NCI-H1048 (cell line): ENCODE data around the gene ZNF462.
"Not testable (repeated sequence)": the region's sequence is repeated elsewhere in the genome, so short reads cannot be mapped to it uniquely, and the experiment has no call there.

Source experiments
- DNase-seq: peaks from one replicate; lab custom pipeline; 2025; lab: John Stamatoyannopoulos, UW

The ZNF462 gene

DNA sequence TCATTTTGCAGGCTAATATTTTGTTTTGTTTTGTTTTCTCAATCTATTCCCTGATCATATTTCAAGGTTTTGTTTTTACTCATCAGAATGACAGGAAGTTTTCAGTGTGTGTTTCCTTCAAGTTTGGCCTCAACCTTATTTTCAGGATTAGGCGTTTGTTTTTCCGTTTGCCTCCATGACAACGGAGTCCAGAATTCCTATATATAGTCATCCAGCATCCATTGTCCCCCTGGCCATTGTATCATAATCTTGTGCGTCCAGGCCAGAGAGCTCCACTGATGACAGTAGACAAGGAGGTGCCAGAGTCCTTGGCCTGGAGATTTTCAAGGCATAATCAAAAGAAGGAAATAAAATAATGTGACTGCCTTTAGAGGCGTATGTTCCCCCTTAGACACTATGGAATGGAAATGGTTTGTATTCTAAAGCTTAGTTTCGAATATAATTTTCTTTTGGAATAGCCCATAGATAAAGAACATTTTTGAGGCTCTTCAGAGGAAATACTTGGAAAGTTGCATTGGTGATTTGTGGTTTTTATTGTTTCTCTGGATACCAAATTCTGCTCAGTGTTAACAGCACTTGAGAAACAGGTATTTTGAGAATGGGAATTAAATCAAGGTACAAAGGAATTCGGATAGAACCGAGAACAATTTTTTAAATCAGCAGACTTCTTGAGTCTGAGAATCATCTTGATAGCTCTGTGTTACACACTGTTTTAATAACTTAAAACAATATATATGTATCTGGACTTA, 99.8 kb downstream of the ZNF462 start:
- no peak for DNase-seq

DNA sequence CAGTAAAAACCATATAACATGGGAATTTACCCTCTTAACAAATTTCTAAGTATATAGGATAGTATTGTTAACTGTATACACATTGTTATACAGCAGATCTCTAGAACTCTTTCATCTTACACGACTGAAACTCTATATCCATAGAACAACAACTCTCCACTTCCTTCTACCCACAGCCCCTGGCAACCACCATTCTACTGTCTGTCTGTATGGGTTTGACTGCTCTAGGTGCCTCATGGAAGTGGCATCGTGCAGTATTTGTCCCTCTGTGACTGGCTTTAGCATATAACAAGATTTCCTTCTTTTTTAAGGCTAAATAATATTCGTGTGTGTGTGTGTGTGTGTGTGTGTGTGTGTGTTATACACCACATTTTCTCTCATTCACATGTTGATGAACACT, 100.7 kb downstream of the ZNF462 start:
- no peak for DNase-seq

DNA sequence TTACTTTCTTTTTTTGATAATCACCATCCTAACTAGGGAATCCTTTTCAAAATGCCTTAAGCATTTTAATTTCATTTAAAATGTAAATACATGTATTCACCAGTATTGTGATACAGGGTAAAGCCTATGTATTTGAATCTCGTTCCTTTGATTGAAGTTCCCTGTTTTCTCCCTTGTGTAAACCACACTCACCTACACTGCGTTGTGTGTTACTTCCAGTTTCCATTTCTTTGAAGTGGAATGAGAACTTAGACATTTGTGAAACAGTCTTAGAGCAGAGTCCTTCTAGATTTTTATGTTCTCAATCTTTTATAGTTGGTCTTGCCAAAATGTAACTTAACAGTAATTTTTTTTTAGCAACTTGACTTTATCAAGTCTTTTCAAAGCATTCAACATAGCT, 101.4 kb downstream of the ZNF462 start:
- no peak for DNase-seq

DNA sequence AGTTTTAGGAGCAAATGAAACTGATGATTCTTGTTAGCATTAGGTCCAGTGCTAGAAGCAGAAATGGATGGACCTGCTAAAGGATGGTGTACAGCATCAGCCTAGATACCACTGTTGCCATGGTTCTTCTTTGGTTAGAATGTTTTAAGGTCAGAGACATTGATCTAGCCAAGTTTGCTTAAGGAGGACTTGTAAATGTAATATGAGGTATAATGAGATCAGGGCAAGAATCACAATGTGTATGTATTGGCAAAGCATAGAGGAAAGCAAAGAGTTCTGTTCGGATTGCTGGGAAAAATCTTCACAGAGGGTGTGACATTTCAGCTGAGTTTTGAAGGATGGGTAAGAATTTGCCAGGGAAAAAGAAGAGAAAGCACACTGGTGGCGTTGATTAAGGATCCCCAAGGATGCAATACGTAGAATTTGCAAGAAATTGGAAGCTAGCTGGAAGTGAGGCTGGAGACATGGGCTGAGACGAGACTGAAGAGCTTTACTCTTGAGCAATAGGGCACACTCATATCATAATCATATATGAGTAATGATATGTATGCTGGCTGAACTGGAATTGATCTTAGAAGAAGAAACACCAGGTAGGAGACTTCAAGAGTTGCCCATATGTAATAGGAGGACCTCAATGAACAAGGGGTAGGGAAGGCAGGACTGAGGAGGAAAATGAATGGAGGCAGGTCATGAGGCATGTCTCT, 102.0 kb downstream of the ZNF462 start:
- DNase-seq, result no peak

DNA sequence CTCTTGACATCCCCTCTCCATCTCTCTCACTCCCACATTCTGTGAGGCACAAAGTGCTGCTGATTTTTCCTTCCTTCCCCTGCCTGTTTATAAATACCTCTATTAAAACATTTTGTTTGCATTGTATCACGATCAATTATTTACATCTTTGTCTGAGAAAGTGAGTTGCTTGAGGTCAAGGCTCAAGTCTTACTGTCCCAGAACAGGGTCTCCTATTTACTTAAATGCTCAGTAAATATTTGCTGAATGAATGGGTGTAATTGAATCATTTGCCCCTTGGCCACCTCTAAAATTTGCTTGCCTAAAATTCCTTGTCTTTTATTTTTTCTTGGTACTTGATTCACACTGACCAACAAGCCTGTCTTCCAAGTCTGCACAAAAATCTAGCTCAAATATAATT, 103.5 kb downstream of the ZNF462 start:
- no peak for DNase-seq

DNA sequence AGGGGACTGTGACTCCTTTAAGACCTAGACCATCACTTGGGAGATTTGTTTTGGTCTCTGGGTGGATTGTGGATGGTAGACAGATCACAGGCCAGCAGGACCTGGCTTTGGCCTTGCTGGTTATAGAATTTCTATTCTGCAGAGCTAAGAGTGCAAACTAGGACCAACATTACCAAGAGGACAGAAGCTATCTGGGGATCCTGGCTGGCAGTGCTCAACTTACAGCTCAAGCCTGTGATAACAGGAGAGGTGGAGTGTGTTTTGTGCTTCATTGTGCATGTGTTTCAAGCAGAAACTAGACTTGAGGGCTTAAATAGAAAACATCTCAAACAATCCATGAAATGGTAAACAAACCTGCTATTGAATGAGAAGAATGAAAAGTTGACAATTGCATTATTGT, 106.7 kb downstream of the ZNF462 start:
- no peak for DNase-seq

DNA sequence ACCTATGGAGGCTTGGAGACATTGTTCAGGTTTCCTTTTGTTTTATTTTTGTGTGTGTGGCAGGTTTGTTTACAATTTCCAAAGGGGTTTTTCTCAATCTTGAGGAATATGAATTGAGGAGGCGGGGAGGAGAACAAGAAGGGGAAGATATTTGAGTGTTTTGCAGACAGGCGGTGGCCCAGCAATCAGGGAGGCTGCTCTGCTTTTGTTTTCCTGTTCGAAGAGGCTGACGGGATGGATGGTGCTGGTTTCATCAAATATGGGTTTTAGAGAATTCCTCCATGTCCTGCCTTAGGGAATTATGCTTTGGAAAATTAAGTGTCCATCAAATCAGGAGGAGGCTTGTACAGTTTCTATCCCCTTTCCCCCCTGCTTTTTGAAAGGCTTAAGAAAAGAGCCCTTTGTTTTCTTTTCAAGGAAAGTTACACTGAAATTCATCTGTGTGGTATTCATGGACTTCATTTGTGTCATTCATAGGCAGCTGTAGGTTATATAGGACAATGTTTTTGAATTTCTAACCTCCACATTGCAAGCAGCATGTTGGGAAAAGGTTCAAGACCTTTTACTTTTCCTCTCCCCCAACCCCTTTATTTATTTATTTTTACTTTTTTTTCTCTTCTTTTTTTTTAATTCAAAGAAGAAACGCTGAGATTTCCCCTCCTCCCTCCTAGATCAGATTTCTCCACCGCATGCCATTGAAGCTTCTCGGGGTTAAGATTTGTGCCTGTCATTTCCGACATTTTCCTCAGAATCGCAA, 107.4 kb downstream of the ZNF462 start:
- no peak for DNase-seq

DNA sequence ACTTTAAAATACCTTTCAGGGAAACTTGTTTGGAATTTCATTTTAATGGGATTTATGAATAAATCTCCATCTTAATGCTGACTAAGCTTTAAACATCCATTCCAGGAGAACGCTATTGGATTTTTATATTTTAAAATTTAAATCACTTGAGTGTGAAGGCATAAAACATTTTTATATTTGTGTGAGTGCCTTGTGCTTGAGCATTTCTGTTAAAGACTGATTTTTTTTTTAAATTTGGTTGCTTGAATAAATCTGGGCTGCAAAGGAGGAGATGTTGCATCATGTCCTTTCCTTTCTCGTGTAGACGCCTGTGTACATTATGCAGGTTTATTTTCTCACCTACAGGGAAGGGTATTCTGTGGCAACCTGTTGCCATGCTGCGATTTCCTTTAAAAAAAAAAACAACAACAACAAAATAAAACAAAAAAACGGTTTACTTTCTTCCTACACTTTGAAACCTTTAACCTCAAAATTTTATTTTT, 108.1 kb downstream of the ZNF462 start:
- DNase-seq, result no peak

DNA sequence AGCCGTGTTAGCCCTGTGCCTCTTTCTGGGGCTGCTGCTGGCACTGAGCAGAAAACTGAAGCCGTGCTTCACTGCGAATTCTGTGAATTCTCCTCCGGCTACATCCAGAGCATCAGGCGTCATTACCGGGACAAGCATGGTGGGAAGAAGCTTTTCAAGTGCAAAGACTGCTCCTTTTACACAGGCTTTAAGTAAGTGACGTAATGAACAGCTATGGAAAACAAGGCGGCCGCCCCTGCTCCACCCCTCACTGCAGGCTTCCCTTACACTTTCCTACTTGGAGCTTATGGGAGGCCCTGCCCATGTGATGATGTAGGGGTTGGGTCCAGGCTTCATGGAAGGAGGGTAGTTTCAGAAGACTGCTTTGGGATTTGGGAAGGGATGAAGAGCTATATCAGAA, 109.1 kb downstream of the ZNF462 start:
- DNase-seq, result no peak

DNA sequence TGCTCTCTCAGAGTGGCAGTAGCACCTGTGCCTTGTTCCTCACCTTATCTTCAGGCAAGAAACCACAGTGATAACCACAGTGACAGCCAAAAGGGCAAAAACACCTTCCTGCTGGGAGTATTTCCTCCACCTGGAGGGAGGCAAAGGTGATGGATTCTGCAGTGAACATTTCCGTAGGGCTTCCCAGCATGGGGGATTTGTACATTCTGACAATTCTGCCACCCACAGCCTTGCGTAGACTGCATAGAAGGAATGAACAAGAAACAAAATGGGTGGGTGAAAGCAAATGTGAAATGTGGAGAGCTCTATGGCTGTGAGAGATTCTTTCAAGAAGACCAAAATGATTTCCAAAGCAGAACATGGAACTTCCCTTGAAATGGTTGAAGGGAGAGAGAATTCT, 111.4 kb downstream of the ZNF462 start:
- no peak for DNase-seq

DNA sequence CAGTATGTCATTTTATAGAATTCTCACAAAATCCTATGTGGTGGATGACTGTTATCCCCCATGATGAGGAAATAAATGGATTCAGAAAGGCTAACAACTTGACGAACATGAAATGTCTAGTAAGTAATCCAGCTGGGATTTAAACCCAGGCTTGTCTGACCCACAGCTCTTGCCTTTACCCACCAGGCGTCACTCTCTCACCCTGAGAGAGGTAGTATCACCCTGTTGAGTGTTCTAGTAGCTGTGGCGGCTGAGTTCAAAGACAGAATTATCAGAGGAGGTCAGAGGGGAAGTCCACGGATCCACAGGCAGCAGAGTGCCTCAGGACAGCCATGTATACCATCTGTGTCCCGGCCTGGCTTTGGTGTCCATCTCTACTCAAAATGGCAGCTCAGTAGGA, 113.8 kb downstream of the ZNF462 start:
- no peak for DNase-seq

DNA sequence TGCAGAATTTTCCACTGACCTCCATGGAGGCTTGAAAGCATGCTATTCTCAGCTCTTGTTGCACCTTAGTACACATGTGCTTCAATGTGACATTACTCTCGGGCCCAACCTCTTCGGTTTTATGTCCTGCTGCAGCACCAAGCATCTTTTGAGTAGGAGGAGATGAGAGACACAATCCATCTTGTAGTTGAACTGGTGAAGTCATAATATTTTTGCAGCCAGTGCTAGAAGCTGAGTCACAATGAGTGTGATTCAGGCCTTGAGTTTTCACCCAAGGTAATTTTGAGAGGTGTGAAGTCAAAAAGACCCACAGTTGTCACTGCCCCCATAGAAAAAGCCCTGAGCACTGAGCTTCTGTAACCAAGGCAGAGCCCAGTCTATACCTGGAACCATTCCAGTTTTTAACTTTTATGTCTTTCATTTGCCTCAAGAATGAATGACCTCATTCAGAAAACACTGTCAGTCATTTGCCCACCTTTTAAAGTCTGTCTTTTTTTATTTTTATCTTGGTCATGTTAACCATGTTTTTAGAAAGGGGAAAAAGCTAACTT, 117.7 kb downstream of the ZNF462 start:
- DNase-seq, result no peak

DNA sequence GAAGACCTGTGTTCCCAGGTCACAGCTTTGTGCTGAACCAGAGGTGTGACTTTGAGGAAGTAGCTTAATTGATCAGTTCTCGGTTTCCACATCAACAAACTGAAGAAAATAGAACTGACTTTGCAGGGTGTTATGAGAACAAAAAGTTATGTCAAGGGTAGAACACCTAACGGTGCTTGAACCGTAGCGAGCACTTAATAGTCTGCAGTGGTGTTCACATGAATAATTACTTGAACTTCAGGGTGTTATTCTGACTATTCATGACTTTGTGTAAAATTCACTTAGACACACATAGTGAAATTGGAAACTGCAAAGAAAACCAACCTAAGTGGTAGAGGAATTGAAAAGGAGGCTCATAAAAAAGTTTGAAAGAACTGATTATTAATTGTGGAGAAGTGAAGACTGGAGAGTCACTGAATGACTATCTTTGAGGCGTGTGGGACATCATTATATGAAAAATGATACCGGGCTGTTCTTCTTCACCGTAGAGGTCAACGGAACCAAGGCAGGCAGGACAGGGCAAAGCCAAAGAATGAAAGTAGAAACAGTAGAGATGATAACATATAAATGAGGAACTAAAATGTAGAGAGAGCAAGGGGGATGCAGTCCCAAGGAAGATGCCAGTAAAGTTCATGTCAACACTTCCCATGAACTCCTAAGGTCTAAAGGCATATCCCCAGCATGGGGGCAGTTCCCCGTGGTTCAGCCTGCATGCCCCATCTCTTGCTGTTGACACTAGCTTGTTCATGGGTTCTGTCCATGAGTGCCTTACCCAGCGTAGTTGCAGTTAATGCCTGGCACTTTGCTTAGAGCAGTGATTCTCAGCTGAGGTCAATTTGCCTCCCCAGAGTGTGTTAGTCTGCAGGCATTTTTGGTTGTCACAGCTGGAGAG, 118.7 kb downstream of the ZNF462 start:
- DNase-seq, result no peak

DNA sequence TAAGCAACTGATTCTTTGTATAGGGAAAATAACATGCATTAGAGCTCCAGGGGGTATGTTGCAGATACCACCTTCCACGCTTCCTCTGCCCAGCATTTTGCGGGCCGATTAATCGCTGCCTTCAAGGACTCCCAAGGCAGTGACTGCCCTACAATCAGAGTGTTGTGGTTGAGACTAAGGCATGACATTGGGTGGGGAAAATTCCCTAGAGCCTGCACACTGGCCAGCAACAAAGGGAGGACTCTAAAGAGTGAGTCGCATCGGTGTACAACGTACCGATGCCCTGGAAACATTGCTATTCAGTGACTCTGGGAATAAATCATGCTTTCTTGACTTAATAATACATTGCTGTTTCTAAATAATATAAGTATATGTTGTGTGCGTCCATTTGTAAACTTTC, 119.7 kb downstream of the ZNF462 start:
- no peak for DNase-seq

DNA sequence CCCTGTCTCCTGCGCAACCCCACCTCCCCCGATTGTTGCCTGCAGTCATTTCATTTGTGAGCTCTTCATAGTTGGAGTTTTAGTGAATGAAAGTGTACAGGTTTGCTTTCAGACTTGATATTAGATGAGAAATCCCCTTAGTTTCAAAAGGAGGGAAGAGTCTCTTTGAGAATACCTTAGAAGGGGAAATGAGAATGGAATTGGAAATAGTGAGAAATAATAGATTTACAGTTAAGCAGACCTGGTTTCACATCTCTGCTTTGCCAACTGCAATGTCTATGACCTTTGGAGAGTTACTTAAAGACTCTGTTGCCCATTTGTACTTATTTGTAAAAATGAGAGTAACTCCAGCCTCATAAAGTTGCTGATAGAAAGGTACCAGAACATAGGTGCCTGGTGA, 120.4 kb downstream of the ZNF462 start:
- no peak for DNase-seq

DNA sequence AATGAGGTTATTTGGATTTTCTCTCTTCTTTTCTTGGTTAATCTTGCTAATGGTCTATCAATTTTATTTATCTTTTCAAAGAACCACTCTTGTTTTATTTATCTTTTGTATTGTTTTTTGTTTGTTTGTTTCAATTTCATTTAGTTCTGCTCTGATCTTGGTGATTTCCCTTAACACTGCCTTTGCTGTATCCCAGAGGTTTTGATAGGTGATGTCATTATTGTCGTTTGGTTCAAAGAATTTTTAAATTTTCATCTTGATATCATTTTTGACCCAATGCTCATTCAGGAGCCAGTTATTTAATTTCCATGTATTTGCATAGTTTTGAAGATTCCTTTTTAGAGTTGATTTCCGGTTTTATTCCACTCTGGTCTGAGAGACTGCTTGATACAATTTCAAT, 126.9 kb downstream of the ZNF462 start:
- not testable (repeated sequence) for DNase-seq

DNA sequence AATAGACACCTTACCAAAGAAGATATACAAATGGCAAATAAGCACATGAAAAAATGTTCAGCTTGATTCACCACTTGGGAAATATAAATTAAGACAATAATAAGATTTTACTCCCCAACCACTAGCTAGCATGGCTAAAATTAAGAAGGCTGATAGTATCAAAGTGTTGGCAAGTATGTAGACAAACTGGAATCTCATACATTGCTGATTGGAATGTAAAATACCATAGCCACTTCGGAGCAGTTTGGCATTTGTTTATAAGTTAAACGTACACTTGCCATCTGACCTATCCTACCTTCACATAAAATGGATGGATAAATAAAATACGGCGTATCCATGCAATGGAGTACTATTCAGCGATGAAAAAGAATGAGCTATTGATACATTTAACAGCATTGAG, 129.2 kb downstream of the ZNF462 start:
- DNase-seq, result no peak

DNA sequence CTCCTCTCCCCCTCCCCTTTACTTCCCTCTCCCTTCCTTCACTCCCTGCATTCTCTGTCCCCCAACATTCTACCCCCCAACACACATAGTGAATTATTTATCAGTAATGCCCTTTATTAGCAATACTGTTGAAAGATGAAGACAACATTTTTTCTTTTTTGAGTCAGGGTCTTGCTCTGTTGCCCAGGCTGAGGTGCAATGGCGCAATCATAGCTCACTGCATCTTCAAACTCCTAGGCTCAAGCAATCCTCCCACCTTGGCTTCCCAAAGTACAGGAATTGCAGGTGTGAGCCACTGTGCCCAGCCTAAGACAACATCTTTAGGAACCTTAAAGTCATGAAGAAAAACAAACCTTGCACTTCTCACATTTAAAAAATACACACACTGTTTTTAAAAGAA, 130.6 kb downstream of the ZNF462 start:
- DNase-seq, result no peak

DNA sequence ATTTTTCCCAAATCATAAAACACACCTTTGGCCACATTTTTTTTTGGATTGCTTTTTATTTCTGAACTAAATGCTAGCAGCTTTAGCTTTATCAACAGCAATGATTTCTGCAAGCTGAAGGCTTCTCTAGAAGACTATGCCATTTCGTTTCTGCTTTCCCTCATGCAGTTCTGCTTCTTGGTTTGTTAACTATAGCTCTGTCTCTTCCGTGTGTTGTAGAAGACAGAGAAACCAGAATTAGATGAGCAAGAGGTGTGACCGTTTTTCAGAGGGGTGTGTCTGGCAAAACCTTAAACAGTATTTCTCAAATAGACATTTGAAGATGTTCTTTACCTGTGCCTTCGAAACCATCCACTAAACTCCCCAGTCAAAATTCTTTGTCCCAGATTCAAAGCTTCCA, 131.5 kb downstream of the ZNF462 start:
- no peak for DNase-seq

DNA sequence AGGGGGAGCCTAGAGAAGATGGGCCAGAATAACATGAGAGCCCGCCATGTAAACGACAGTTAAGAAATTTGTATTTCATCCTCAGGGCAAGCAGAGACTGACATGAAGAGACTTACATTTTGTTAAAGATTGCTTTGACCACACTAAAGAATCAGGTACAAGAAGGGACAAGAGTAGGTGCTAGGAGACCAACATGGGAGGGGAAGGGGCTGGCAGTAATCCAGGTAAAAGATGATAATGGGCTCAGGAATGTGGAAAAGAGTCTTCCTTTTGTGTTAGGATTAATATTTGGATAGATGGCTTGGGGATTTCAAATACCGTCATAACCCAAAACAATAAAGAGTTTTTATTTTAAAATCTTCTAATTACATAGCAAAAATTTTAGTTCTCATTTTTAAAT, 137.3 kb downstream of the ZNF462 start:
- DNase-seq, result no peak

DNA sequence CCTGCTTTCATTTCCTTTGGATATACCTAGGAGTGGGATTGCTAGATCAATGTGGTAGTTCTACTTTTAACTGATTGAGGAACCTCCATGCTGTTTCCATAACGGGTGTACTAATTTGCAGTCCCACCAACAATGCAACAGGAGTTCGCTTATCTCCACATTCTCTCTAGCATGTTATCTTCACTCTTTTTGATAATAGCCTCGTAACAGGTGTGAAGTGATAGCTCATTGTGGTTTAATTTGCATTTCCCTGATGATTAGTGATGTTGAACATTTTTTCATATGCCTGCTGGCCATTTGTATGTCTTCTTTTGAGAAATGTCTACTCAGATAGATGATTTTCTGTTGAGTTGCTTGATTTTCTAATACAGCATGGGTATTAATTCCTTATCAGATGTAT, 142.2 kb downstream of the ZNF462 start:
- DNase-seq, result no peak

DNA sequence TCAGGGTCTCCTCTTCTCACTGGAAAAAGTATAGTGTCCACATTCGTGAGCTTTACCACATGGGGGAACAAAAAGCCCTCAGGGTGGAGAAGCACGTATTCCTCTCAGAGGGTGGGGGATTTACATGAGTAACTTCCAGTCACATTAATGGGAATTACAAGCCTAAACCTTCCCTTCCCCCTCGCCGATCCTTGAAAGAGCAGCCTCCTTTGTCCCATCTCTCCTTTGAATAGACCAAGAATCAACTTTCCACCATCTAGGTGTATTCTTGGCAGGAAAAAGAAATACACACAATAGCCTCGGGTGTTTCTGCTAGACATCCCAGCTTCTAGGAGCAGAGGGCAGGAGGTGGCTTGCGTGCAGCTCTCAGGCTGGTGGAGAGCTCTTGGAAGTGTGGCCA, 144.4 kb downstream of the ZNF462 start:
- DNase-seq, result no peak
